Epithelial cell of proximal tubule (primary cell): ENCODE results near the gene CPNE9. TPM values are rescaled to one million over a fixed set of nuclear protein-coding genes. Genes with fewer than 3 reads are reported as not detected.

Source experiments
- DNase-seq: peaks from one replicate; pipeline ENCODE4 v3.0.0-alpha.2; 2011; ENCODE audit warnings: low read depth
- H3K4me3 ChIP-seq: 2 replicates; pipeline ENCODE4 v1.5.1; 2011; ENCODE audit warnings: low read depth, mild to moderate bottlenecking, low read length
- CTCF ChIP-seq: conservative IDR thresholded peaks from 2 replicates; pipeline ENCODE4 v1.5.1; 2012; ENCODE audit warnings: low read depth, mild to moderate bottlenecking, low read length
- total RNA-seq: library from RNA; depleted of rRNA; stranded (reverse); fragments of >200 nt; gene quantifications from 2 replicates; pipeline ENCODE4 v1.2.3, GENCODE V29; 2015

Gene CPNE9
- total RNA-seq, 1 donor from 2014 or later, result not detected

GRCh38 chr3:9718118-9718517 is 14.5 kb downstream of the CPNE9 start:
- no peak for TF ChIP-seq CTCF
- no peak for DNase-seq

GRCh38 chr3:9721015-9721699 is 17.5 kb downstream of the CPNE9 start:
- no peak for DNase-seq
- H3K4me3 ChIP-seq, result no peak overlapping the region
- TF ChIP-seq CTCF, result no peak

More at GRCh38 chr3:9718118-9718517, 14.5 kb downstream of the CPNE9 start:
- H3K4me3 ChIP-seq, result no peak overlapping the region

- no peak for DNase-seq
- no peak for TF ChIP-seq CTCF
- no peak overlapping the region for H3K4me3 ChIP-seq
Observed at GRCh38 chr3:9721700-9722060, 18.0 kb downstream of the CPNE9 start.

GRCh38 chr3:9725775-9726515 is 22.3 kb downstream of the CPNE9 start:
- no peak for DNase-seq
- H3K4me3 ChIP-seq, result no peak overlapping the region
- TF ChIP-seq CTCF, result no peak

- no peak for DNase-seq
- peak; percentile 53 for TF ChIP-seq CTCF
Observed at GRCh38 chr3:9727041-9727595, 23.5 kb downstream of the CPNE9 start.

GRCh38 chr3:9727743-9728142 is 24.1 kb downstream of the CPNE9 start:
- no peak for TF ChIP-seq CTCF
- no peak for DNase-seq
- H3K4me3 ChIP-seq, result no peak overlapping the region

More at GRCh38 chr3:9727041-9727595, 23.5 kb downstream of the CPNE9 start:
- no peak overlapping the region for H3K4me3 ChIP-seq
